HCT116 (cell line): ENCODE measurements around the gene OR1E2. TPM values are rescaled to one million over a fixed set of nuclear protein-coding genes. Genes with fewer than 3 reads are reported as not detected.
"Not testable (repeated sequence)": the region's sequence is repeated elsewhere in the genome, so short reads cannot be mapped to it uniquely, and the experiment has no call there.

Experiments
- ATAC-seq: fragments of 200-7000 bp; cut with Tn5 transposase; 2 replicates; pipeline ENCODE4 v1.9.1; 2020; ENCODE audit warnings: mild to moderate bottlenecking, moderate library complexity
- BruUV-seq: library from RNA; stranded (reverse); fragments of 400-500 nt; replicated peaks from 2 replicates; lab custom pipeline; 2021; lab: Mats Ljungman, UMichigan
- CTCF ChIA-PET: fragments of 300-600 bp; sonication (Branson Sonifier 250); formaldehyde crosslinking; loops from one replicate; lab custom pipeline; 2021; ENCODE audit warnings: antibody characterized with exemption; lab: Charles Lee
- POLR2A ChIA-PET: fragments of 300-600, 350-600 bp; sonication (Branson Sonifier 250); formaldehyde crosslinking; loops from one replicate; lab custom pipeline; 2021; ENCODE audit warnings: antibody characterized with exemption; lab: Charles Lee
- RAD21 ChIA-PET, 2 experiments: fragments of 300-600 bp; sonication (Branson Sonifier 250); formaldehyde crosslinking; loops; one replicate each; lab custom pipeline; 2023; ENCODE audit warnings: low total read pairs in 2 of 2; ENCODE audit not compliant: uncharacterized antibody in 2 of 2, unreplicated experiment in 2 of 2, low non-redundant PET in 1 of 2; lab: Charles Lee
- DNase-seq: peaks from one replicate; pipeline ENCODE4 v3.0.0-alpha.2; 2010; ENCODE audit warnings: low read depth, low spot score
- H2AFZ ChIP-seq: fragments of 200-600 bp; shearing (Covaris generic), sonication (generic); 2 replicates; pipeline ENCODE4 v1.6.1; 2017; ENCODE audit warnings: low read depth, mixed run types, mixed read lengths, antibody characterized with exemption, low read length; ENCODE audit not compliant: poor library complexity, severe bottlenecking
- H3K27ac ChIP-seq: 2 replicates; pipeline ENCODE4 v1.5.1; 2012; ENCODE audit warnings: low read depth, low read length
- H3K27me3 ChIP-seq: fragments of 200-600 bp; sonication (generic); 2 replicates; pipeline ENCODE4 v1.6.1; 2016; ENCODE audit warnings: mixed run types, low read length, mixed read lengths; ENCODE audit not compliant: insufficient read depth
- H3K36me3 ChIP-seq, 2 experiments: fragments of 200-500 bp in 1 of 2; fragments of 200-600 bp in 1 of 2; sonication (Bioruptor generic) in 1 of 2; sonication (generic) in 1 of 2; 2 replicates each; pipeline versions ENCODE4 v1.5.1 to v1.6.1; 2014 to 2016; ENCODE audit warnings: low read length in 2 of 2, inconsistent platforms in 1 of 2, mixed read lengths in 1 of 2, mixed run types in 1 of 2; ENCODE audit not compliant: insufficient read depth in 2 of 2, control insufficient read depth in 1 of 2
- H3K4me1 ChIP-seq, 2 experiments: fragments of 200-600 bp in 1 of 2; sonication (generic) in 1 of 2; 2 replicates each; pipeline versions ENCODE4 v1.5.1 to v1.6.1; 2012 to 2017; ENCODE audit warnings: low read length in 2 of 2, inconsistent platforms in 1 of 2, mild to moderate bottlenecking in 1 of 2, mixed read lengths in 1 of 2, mixed run types in 1 of 2, moderate library complexity in 1 of 2; ENCODE audit not compliant: insufficient read depth in 2 of 2, control insufficient read depth in 1 of 2
- H3K4me2 ChIP-seq: fragments of 200-600 bp; sonication (generic); 2 replicates; pipeline ENCODE4 v1.6.1; 2017; ENCODE audit warnings: mixed run types, low read length, mixed read lengths
- H3K4me3 ChIP-seq, 2 experiments: fragments of 200-600 bp in 1 of 2; sonication (generic) in 1 of 2; replicated peaks in 1 of 2; 2 replicates each; pipeline ENCODE4 v1.5.1; 2011 to 2016; ENCODE audit warnings: low read length in 2 of 2, control low read depth in 1 of 2, low read depth in 1 of 2, mild to moderate bottlenecking in 1 of 2, mixed read lengths in 1 of 2, mixed run types in 1 of 2
- H3K79me2 ChIP-seq: fragments of 200-600 bp; sonication (generic); 2 replicates; pipeline ENCODE4 v1.6.1; 2017; ENCODE audit warnings: mild to moderate bottlenecking, mixed run types, low read length, moderate library complexity, mixed read lengths; ENCODE audit not compliant: insufficient read depth
- H3K9ac ChIP-seq: fragments of 200-600 bp; sonication (generic); 2 replicates; pipeline ENCODE4 v1.6.1; 2016; ENCODE audit warnings: low read length, mixed read lengths
- H3K9me2 ChIP-seq: fragments of 200-600 bp; sonication (generic), shearing (Covaris generic); 2 replicates; pipeline ENCODE4 v1.6.1; 2017; ENCODE audit warnings: mixed run types, mild to moderate bottlenecking, moderate library complexity; ENCODE audit not compliant: insufficient read depth
- H3K9me3 ChIP-seq, 2 experiments: fragments of 200-500 bp in 1 of 2; fragments of 200-600 bp in 1 of 2; sonication (Bioruptor generic) in 1 of 2; sonication (generic) in 1 of 2; 2 replicates each; pipeline ENCODE4 v1.6.1; 2014 to 2017; ENCODE audit warnings: low read length in 2 of 2, mixed read lengths in 2 of 2, inconsistent platforms in 1 of 2, low read depth in 1 of 2, mild to moderate bottlenecking in 1 of 2, mixed run types in 1 of 2, moderate library complexity in 1 of 2; ENCODE audit not compliant: control insufficient read depth in 1 of 2, insufficient read depth in 1 of 2
- H4K20me1 ChIP-seq: fragments of 200-600 bp; sonication (generic), shearing (Covaris generic); 2 replicates; pipeline ENCODE4 v1.6.1; 2017; ENCODE audit warnings: mixed run types, mild to moderate bottlenecking, moderate library complexity; ENCODE audit not compliant: insufficient read depth
- CBX3 ChIP-seq: IDR thresholded peaks from 2 replicates; pipeline ENCODE4 v1.6.1; 2012; ENCODE audit warnings: low read depth
- CEBPB ChIP-seq: IDR thresholded peaks from 2 replicates; pipeline ENCODE4 v1.6.1; 2012; ENCODE audit warnings: low read depth
- EGR1 ChIP-seq: IDR thresholded peaks from 2 replicates; pipeline ENCODE4 v1.6.1; 2012; ENCODE audit warnings: low read depth
- EZH2 ChIP-seq: fragments of 200-600 bp; sonication (generic); IDR thresholded peaks from 2 replicates; pipeline ENCODE4 v1.6.1; 2017; ENCODE audit warnings: antibody characterized with exemption, mixed run types
- FOSL1 ChIP-seq: IDR thresholded peaks from 2 replicates; pipeline ENCODE4 v1.6.1; 2012; ENCODE audit warnings: low read depth
- SIN3A ChIP-seq: IDR thresholded peaks from 2 replicates; pipeline ENCODE4 v1.6.1; 2012; ENCODE audit warnings: low read depth
- SP1 ChIP-seq: IDR thresholded peaks from 2 replicates; pipeline ENCODE4 v1.6.1; 2012; ENCODE audit warnings: low read depth
- SRF ChIP-seq: IDR thresholded peaks from 2 replicates; pipeline ENCODE4 v1.6.1; 2012; ENCODE audit warnings: low read depth
- TCF7L2 ChIP-seq: IDR thresholded peaks from 2 replicates; pipeline ENCODE4 v1.7.0; 2011; ENCODE audit warnings: borderline replicate concordance, inconsistent platforms; ENCODE audit not compliant: insufficient read depth, insufficient read length; ENCODE audit errors: extremely low read depth
- intact Hi-C: fragments of 100-400 bp; cut with micrococcal nuclease; formaldehyde crosslinking; loops from 2 replicates; pipeline ENCODE4 v1.10.0; 2022
- total RNA-seq: library from RNA; stranded (reverse); gene quantifications from one replicate; pipeline ENCODE4 v1.2.1, GENCODE V29; 2021; ENCODE audit not compliant: unreplicated experiment
- TF ChIP-seq, protein P1 (sequence below): IDR thresholded peaks from 2 replicates; pipeline ENCODE4 v1.6.1; 2012
- TF ChIP-seq, protein P2 (sequence below): IDR thresholded peaks from 2 replicates; pipeline ENCODE4 v1.6.1; 2011; ENCODE audit warnings: mild to moderate bottlenecking, low read length, moderate library complexity; ENCODE audit not compliant: insufficient replicate concordance; ENCODE audit errors: extremely low read depth
- TF ChIP-seq, protein P3 (sequence below), 3 experiments: fragments of 200-600 bp in 1 of 3; sonication (generic) in 1 of 3; IDR thresholded peaks in 2 of 3; conservative IDR thresholded peaks in 1 of 3; 2 replicates each; pipeline ENCODE4 v1.5.1; 2012 to 2017; ENCODE audit warnings: low read depth in 2 of 3, low read length in 2 of 3, antibody characterized with exemption in 1 of 3, borderline replicate concordance in 1 of 3, control low read depth in 1 of 3, mild to moderate bottlenecking in 1 of 3, mixed read lengths in 1 of 3, mixed run types in 1 of 3, moderate library complexity in 1 of 3; ENCODE audit not compliant: insufficient read depth in 1 of 3

Gene OR1E2
- total RNA-seq, 1 experiment from 2014 or later: not detected

DNA sequence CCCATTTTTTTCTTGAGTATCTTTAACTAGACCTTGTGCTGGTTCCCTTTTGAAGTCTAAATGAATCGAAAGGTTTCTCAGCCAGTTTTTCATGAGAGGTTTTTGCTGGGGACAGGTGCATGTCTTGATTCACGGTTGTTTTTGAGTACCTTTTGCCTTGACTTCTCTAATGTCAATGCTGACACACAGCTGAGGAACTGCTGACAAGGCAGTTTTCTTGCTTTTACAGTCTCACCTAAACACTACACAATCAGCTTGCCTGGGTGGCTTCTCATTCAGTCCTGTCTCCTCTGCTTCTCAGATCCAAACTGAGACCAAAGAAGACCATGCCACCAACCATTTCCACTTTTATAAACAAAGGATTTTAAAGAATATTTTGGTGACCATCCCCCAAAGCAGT lies 15.4 kb downstream of the OR1E2 start (continued):
- TF ChIP-seq, protein P1, sequence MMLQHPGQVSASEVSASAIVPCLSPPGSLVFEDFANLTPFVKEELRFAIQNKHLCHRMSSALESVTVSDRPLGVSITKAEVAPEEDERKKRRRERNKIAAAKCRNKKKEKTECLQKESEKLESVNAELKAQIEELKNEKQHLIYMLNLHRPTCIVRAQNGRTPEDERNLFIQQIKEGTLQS: no peak
- TF ChIP-seq EGR1: no peak
- TF ChIP-seq SP1: no peak

DNA sequence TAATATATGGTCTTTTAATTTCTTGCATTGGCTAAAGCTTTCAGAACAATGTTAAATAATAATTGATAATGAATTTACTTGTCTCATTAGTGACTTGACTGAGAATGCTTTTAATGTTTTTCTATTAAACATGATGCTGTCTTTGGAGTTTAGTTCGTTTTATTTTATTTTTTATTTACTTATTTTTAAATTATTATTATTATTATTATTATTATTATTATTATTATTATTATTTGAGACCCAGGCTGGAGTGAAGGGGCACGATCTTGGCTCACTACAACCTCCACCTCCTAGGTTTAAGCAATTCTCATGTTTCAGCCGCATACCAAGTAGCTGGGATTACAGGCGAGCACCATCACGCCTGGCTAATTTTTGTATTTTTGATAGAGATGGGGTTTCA lies 18.0 kb downstream of the OR1E2 start:
- ATAC-seq: no peak
- TF ChIP-seq FOSL1 (no peak), CBX3 (no peak), EZH2 (no peak), SRF (no peak), TCF7L2 (no peak), EGR1 (no peak), CEBPB (no peak), SP1 (no peak), SIN3A (no peak)
- TF ChIP-seq, protein P2, sequence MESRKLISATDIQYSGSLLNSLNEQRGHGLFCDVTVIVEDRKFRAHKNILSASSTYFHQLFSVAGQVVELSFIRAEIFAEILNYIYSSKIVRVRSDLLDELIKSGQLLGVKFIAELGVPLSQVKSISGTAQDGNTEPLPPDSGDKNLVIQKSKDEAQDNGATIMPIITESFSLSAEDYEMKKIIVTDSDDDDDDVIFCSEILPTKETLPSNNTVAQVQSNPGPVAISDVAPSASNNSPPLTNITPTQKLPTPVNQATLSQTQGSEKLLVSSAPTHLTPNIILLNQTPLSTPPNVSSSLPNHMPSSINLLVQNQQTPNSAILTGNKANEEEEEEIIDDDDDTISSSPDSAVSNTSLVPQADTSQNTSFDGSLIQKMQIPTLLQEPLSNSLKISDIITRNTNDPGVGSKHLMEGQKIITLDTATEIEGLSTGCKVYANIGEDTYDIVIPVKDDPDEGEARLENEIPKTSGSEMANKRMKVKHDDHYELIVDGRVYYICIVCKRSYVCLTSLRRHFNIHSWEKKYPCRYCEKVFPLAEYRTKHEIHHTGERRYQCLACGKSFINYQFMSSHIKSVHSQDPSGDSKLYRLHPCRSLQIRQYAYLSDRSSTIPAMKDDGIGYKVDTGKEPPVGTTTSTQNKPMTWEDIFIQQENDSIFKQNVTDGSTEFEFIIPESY: no peak
- TF ChIP-seq, protein P1: no peak
- TF ChIP-seq, protein P3, sequence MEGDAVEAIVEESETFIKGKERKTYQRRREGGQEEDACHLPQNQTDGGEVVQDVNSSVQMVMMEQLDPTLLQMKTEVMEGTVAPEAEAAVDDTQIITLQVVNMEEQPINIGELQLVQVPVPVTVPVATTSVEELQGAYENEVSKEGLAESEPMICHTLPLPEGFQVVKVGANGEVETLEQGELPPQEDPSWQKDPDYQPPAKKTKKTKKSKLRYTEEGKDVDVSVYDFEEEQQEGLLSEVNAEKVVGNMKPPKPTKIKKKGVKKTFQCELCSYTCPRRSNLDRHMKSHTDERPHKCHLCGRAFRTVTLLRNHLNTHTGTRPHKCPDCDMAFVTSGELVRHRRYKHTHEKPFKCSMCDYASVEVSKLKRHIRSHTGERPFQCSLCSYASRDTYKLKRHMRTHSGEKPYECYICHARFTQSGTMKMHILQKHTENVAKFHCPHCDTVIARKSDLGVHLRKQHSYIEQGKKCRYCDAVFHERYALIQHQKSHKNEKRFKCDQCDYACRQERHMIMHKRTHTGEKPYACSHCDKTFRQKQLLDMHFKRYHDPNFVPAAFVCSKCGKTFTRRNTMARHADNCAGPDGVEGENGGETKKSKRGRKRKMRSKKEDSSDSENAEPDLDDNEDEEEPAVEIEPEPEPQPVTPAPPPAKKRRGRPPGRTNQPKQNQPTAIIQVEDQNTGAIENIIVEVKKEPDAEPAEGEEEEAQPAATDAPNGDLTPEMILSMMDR (IDR thresholded peaks at IDR 0.05 in 2 of 3, conservative IDR thresholded peaks at IDR 0.05 in 1 of 3; ENCODE audit: borderline replicate concordance in 1 of 3, insufficient read depth in 1 of 3, low read depth in 2 of 3, low read length in 2 of 3): no peak
- TF ChIP-seq, all 23 proteins: peak for 0
- Histone ChIP-seq H3K79me2 (no peaks in the 10 kb centered on the region), H3K4me3 (no peak overlapping the region), H3K27ac (no peak overlapping the region), H3K4me2 (no peak overlapping the region), H3K36me3 (no peaks in the 10 kb centered on the region), H3K27me3 (peaks cover 21% of the 10 kb centered on the region; the same call in 1 of the 2 replicates), H2AFZ (no peak overlapping the region), H3K4me1 (no peaks in the 10 kb centered on the region), H3K9ac (no peak overlapping the region), H3K9me3 (no peaks in the 10 kb centered on the region), H4K20me1 (no peaks in the 10 kb centered on the region), H3K9me2 (no peaks in the 10 kb centered on the region)
- ChIA-PET CTCF (no interaction called here), POLR2A (no interaction called here), RAD21 (no interaction called here)
- no peak for DNase-seq
- BruUV-seq: no TSS peak
- intact Hi-C loops: no loop called here

DNA sequence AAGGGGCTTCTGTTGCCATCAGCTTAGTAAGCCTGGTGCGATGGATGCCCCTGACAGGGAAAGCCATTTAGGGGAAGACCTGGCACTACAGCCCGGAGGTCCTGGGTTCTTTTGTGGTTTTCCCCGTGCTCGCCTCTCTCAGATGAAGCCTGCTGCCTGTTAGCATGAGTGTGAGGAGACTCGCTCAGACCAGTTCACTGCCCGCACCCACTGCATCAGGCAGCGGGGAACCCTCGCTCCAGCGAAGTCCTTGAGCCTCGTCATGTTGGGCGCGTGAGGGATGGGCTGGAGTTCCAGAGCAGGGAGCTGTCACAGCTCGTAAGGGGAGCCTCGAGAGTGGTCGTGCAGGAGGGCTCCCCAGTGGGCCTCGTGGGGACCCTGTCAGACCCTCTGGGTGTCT lies 21.4 kb downstream of the OR1E2 start:
- H3K9me3 ChIP-seq, ATAC-seq, H2AFZ ChIP-seq, H3K4me3 ChIP-seq, H3K79me2 ChIP-seq, intact Hi-C loops, H3K27ac ChIP-seq, POLR2A ChIA-PET, DNase-seq, H3K27me3 ChIP-seq, H4K20me1 ChIP-seq, CTCF ChIA-PET, H3K4me2 ChIP-seq, BruUV-seq, RAD21 ChIA-PET, H3K9ac ChIP-seq, H3K9me2 ChIP-seq, H3K36me3 ChIP-seq, H3K4me1 ChIP-seq: not testable (repeated sequence)
